HG03460 (cell line): ENCODE data around the gene DHPS.
A peak's percentile ranks its signal among the peaks of the same experiment; 100 is the strongest.
"Not testable (repeated sequence)": the region's sequence is repeated elsewhere in the genome, so short reads cannot be mapped to it uniquely, and the experiment has no call there.

Experiments used
- ATAC-seq: cut with Tn5 transposase; IDR thresholded peaks from one replicate; pipeline ENCODE4 v1.9.1; 2021; ENCODE audit not compliant: unreplicated experiment

The DHPS gene

DNA sequence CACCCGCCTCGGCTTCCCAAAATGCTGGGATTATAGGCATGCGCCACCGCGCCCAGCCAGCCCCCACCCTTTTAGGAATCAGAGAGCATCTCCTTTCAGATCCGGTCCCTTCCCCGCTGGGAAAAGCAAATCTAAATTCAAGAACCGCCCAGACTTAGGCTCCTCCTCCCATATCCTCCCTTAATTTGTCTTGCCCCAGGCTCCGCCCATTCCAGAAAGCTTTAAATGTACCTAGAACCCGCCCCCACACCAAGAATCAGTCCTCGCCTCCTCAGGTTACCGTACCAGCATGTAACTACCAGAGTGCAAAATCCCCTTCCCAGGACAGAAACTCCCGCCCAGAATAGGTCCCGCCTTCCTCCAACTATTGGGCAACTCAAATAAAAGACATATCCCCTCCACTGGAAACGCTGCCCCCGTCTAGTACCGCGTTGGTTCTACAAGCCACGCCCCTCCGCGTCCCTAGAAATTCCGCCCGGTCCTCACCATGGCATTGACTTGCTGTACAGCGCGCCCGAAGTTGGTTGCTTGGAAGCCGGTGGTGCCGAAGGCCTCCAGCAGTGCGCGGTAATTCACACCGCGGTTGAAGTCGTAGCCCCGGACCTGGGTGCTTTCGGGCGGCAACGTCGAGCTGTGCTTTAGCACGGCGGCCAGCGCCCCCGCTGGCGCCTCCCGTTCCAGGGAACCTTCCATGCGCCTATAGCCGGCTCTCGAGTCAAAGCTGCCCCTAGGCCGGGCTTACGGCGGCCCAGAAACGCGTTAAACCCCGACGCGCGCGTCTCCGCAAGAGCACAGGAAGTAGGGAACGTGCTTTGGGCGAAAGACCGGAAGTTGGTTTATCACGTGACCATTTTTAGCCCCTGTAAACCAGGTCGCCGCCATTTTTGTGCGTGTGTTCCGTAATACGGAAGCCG lies at the start of gene DHPS:
Gene DHPS, minus strand, starts transcription at position 807 of the 914 bp plus-strand sequence. Its CDS starts 114 bp downstream, at position 693.
- peak; percentile 61 for ATAC-seq

DNA sequence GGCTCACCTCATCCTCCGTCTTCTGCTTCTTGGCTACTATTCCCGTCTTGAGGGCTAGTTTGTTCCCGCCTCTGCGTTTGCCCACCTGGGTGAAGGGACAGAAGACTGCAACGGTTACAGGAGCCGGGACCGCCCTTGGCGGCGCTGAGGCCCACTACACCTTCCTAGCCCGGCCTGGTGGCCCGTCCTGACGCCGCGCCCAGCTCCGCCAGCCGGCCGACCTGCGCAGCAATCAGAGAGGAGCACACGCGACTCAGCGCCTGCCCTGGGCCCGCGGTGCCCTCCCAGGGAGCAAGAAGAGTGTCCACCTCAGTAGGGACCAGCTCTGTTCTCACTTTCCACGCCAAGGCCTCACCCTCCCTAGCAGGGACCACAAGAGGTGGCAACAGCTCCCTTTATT lies 49.7 kb upstream of the DHPS start:
- no peak for ATAC-seq

DNA sequence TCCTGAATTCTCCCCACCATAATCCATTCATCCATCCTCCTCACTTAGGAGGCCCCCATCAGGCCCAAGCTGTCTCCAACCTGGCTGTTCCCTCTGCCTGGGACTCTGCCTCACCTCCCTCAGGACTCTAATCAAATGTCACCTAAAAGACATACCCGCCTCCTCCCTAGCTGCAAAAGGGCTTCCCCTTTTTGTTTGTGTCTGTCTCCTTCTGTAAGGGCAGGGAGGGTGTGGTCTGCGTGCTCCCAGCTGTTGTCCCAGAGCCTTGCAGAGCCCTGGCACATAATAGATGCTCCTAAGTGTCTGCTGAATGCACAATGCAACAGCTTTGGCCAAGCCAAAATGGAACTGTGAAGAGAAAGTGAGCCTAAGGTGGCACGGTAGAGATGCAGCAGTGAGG lies 48.4 kb upstream of the DHPS start:
- no peak for ATAC-seq

DNA sequence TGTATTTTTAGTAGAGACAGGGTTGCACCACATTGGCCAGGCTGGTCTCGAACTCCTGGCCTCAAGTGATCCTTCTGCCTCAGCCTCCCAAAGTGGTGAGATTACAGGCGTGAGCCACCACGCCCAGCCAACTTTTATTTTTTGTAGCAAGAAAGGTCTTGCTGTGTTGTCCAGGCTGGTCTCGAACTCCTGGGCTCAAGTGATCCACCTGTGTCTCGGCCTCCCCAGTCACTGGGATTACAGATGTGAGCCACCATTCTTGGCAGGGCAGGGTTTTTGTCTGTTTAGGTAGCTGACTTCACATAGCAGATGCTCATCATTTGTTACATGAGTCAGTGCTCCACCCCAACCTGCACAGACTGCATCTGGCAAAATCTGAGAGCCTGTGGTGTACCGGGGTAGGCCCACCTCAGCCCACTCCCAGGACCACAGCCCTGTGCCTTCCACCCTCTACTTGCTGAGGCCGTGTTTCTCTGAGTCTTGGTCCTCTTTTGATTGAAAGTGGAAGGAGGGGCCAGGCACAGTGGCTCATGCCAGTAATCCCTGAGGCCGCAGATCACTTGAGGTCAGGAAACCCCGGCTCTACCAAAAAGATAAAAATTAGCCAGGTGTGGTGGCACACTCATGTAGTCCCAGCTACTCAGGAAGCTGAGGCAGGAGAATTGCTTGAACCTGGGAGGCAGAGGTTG lies 46.2 kb upstream of the DHPS start:
- no peak for ATAC-seq

DNA sequence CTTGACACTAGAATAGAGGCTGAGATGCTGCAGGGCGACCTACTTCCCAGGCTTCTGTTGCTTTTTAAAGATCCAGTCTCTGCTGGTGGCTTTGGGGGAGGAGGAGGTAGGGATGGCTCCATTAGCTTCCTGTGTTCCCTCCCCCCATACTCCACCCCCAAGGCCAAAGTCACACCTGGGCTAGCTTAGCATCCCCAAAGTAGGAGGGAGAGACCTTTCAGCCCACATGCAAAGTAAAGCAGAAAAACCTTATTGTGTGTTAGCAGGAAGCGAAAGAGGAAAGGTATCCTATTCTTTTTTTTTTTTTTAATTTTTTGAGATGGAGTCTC lies 45.3 kb upstream of the DHPS start:
- no peak for ATAC-seq

DNA sequence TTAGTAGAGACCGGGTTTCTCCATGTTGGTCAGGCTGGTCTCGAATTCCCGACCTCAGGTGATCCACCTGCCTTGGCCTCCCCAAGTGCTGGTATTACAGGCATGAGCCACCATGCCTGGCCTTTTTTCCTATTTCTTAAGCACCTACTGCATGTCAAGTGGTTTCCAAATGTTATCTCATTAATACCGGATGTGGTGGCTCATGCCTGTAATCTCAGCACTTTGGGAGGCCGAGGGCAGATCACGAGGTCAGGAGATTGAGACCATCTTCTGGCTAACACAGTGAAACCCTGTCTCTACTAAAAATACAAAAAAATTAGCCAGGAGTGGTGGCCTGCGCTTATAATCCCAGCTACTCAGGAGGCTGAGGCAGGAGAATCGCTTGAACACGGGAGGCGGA lies 43.9 kb upstream of the DHPS start:
- ATAC-seq, result not testable (repeated sequence)

DNA sequence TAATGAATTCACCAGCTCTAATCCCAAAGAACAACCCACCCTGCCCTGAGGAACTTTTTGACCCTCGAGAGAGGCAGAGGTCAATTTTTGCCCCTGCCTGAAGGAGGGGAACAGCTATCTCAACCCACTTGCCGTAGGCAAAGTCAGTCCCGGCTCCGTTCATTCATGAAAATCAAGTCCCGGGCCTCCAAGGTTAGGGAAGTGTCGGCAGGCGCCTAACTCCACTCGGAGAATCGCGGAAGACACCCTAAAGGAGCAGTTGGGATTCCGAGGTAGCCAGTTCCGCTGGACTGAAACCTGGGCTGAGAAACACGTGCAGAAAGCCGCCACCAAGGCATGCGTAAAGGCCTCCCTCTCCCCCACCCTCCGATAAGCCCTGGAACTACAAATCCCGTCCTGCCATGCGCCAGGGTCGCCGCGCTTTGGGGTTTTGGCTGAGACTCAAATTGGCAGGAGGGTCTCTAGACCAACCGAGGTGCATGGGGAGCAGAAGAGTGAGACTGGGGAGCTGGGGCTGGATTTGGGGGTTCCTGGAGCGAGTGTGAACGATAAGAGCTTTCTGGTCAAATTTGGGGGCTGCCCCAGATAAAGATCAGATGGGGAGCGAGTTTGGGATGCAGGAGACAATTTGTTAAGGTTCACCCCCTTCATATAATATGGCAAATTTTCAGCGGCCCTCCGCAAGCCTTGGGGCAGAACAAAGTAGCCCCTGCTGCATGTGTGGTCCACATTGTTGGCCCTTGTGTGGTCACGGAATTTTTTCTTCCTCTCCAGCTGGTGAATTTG lies 42.2 kb upstream of the DHPS start, which contains the start of gene TNPO2:
Gene TNPO2, minus strand, starts transcription at position 292 of the 786 bp plus-strand sequence. CDS start 2,955 bp downstream, outside the sequence.
- ATAC-seq, result no peak

DNA sequence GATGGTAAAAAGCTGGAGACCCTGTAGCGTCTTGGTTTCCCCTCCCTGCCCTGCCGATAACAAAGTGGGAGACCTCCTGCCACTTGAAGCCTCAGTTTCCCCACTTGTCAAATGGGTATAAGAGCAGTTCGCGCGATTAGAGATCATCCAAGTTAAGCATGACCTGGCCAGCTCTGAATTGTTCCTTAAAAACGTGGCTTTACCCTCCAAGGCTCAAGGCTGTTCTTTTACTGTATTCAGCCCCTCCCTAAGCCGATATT lies 41.6 kb upstream of the DHPS start:
- ATAC-seq, result no peak

- peak; percentile 80 for ATAC-seq
These were observed 41.1 kb upstream of the DHPS start for GRCh38 chr19:12722566-12723380.

- ATAC-seq, result peak; percentile 32
These were observed 40.2 kb upstream of the DHPS start for GRCh38 chr19:12721656-12722565.

- no peak for ATAC-seq
These were observed 39.4 kb upstream of the DHPS start for GRCh38 chr19:12720851-12721655.

DNA sequence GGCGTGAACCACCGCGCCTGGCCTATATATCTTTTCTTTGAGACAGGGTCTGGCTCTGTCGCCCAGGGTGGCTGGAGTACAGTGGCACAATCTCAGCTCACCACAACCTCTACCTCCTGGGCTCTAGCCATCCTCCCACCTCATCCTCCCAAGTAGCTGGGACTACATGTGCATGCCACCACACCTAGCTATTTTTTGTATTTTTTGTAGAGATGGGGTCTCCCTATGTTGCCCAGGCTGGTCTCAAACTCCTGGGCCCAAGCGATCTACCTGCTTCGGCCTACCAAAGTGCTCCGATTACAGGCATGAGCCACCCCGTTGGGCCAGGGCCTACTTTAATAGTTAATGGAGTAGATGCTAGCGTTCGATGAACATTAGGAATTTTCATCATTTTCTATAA lies 38.6 kb upstream of the DHPS start:
- ATAC-seq, result no peak

GRCh38 chr19:12715929-12716328 lies 34.2 kb upstream of the DHPS start:
- no peak for ATAC-seq

GRCh38 chr19:12715102-12715501 lies 33.4 kb upstream of the DHPS start:
- no peak for ATAC-seq

DNA sequence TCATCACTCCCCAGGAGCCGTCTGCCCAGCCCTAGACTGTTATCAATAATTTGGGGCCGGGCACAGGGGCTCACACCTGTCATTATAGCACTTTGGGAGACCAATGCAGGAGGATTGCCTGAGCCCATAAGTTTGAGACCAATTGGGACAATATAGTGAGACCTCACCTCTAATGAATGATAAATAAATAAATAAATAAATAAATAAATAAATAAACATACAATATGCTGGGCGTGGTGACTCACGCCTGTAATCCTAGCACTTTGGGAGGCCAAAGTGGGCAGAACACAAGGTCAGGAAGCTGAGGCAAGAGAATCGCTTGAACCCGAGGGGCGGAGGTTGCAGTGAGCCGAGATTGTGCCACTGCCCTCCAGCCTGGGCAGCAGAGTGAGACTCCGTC lies 31.6 kb upstream of the DHPS start:
- not testable (repeated sequence) for ATAC-seq

GRCh38 chr19:12712077-12712476 lies 30.4 kb upstream of the DHPS start:
- ATAC-seq, result not testable (repeated sequence)

DNA sequence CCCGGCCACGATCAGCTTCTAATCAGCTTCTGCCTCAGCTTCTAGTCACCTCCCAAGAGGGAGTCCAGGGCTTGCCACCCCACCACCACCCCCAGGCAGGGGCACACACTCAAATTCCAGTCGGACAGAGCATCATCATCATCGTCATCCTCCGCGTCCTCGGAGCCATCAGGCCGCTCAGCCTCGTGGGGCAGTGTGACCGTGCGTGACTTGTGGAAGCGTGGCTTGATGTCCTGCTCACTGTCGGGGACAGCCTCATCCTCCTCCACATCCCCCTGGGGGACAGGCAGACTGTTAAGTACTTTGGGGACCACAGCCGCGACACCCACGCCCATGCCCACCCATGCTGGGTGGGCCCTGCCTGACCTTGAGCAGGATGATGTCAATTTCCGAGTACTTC lies 29.5 kb upstream of the DHPS start:
- no peak for ATAC-seq

GRCh38 chr19:12708641-12709040 lies 27.0 kb upstream of the DHPS start:
- ATAC-seq, result no peak

- ATAC-seq, result no peak
These were observed 24.6 kb upstream of the DHPS start for GRCh38 chr19:12706332-12706718.
